Measurements from ENCODE around the gene GALNT14.

The GALNT14 gene

GRCh38 chr2:30883822-30884221 is 254.4 kb downstream of the GALNT14 start:
- no peak overlapping the region for H3K4me3 ChIP-seq (IDR thresholded peaks at IDR 0.05; ENCODE audit: insufficient read depth, low read depth, low read length)
- no peaks in the 10 kb centered on the region for H3K79me2 ChIP-seq (ENCODE audit: insufficient read depth, low read depth)
- H3K27ac ChIP-seq: no peak overlapping the region
- no peak overlapping the region for H2AFZ ChIP-seq (ENCODE audit: low read depth)
- no peak overlapping the region for H3K4me2 ChIP-seq
- H3K36me3 ChIP-seq (ENCODE audit: insufficient read depth): no peaks in the 10 kb centered on the region
- no peak overlapping the region for H3K9ac ChIP-seq
- H3K4me1 ChIP-seq (ENCODE audit: low read depth, poor library complexity, severe bottlenecking): no peaks in the 10 kb centered on the region
- no peaks in the 10 kb centered on the region for H3K27me3 ChIP-seq (ENCODE audit: insufficient read depth, low read depth)
- TF ChIP-seq CTCF (conservative IDR thresholded peaks at IDR 0.05; ENCODE audit: low read depth, low read length): no peak
- H4K20me1 ChIP-seq (ENCODE audit: insufficient read depth): no peaks in the 10 kb centered on the region

GRCh38 chr2:30883184-30883583 is 255.1 kb downstream of the GALNT14 start:
- no peaks in the 10 kb centered on the region for H4K20me1 ChIP-seq (ENCODE audit: insufficient read depth)

GRCh38 chr2:30880516-30880915 is 257.7 kb downstream of the GALNT14 start:
- H4K20me1 ChIP-seq (ENCODE audit: insufficient read depth): no peaks in the 10 kb centered on the region
- no peak for TF ChIP-seq CTCF (conservative IDR thresholded peaks at IDR 0.05; ENCODE audit: low read depth, low read length)
- H2AFZ ChIP-seq (ENCODE audit: low read depth): no peak overlapping the region
- no peaks in the 10 kb centered on the region for H3K4me1 ChIP-seq (ENCODE audit: low read depth, poor library complexity, severe bottlenecking)
- no peak overlapping the region for H3K4me2 ChIP-seq
- H3K27me3 ChIP-seq (ENCODE audit: insufficient read depth, low read depth): no peaks in the 10 kb centered on the region
- H3K4me3 ChIP-seq (IDR thresholded peaks at IDR 0.05; ENCODE audit: insufficient read depth, low read depth, low read length): no peak overlapping the region
- no peaks in the 10 kb centered on the region for H3K79me2 ChIP-seq (ENCODE audit: insufficient read depth, low read depth)
- H3K27ac ChIP-seq: no peak overlapping the region
- no peak overlapping the region for H3K9ac ChIP-seq
- no peaks in the 10 kb centered on the region for H3K36me3 ChIP-seq (ENCODE audit: insufficient read depth)

More at GRCh38 chr2:30883184-30883583, 255.1 kb downstream of the GALNT14 start:
- Histone ChIP-seq H3K4me3 (IDR thresholded peaks at IDR 0.05; ENCODE audit: insufficient read depth, low read depth, low read length) (no peak overlapping the region), H2AFZ (ENCODE audit: low read depth) (no peak overlapping the region), H3K79me2 (ENCODE audit: insufficient read depth, low read depth) (no peaks in the 10 kb centered on the region), H3K36me3 (ENCODE audit: insufficient read depth) (no peaks in the 10 kb centered on the region), H3K9ac (no peak overlapping the region), H3K27ac (no peak overlapping the region), H3K4me2 (no peak overlapping the region), H3K27me3 (ENCODE audit: insufficient read depth, low read depth) (no peaks in the 10 kb centered on the region), H3K4me1 (ENCODE audit: low read depth, poor library complexity, severe bottlenecking) (no peaks in the 10 kb centered on the region)
- no peak for TF ChIP-seq CTCF (conservative IDR thresholded peaks at IDR 0.05; ENCODE audit: low read depth, low read length)

- Histone ChIP-seq H3K79me2 (ENCODE audit: insufficient read depth, low read depth) (no peaks in the 10 kb centered on the region), H2AFZ (ENCODE audit: low read depth) (no peak overlapping the region), H3K4me1 (ENCODE audit: low read depth, poor library complexity, severe bottlenecking) (no peaks in the 10 kb centered on the region), H3K36me3 (ENCODE audit: insufficient read depth) (no peaks in the 10 kb centered on the region), H3K9ac (no peak overlapping the region), H3K27me3 (ENCODE audit: insufficient read depth, low read depth) (no peaks in the 10 kb centered on the region), H3K4me2 (no peak overlapping the region), H3K27ac (no peak overlapping the region), H4K20me1 (ENCODE audit: insufficient read depth) (no peaks in the 10 kb centered on the region), H3K4me3 (IDR thresholded peaks at IDR 0.05; ENCODE audit: insufficient read depth, low read depth, low read length) (no peak overlapping the region)
- TF ChIP-seq CTCF (conservative IDR thresholded peaks at IDR 0.05; ENCODE audit: low read depth, low read length): no peak
Observed at GRCh38 chr2:30877833-30878232, 260.4 kb downstream of the GALNT14 start.

Measured in KMS-11 (cell line).